GM18951 (cell line): ENCODE results near the gene NTSR1.

Experiments
- POLR2A ChIP-seq: IDR thresholded peaks from 4 replicates; pipeline ENCODE4 v1.6.1; 2011; ENCODE audit warnings: mild to moderate bottlenecking; ENCODE audit not compliant: insufficient read length, insufficient read depth; ENCODE audit errors: extremely low read depth
- in situ Hi-C: fragments of 300-500 bp; cut with MboI; formaldehyde crosslinking; loops from one replicate; pipeline ENCODE4 v1.12.0; 2022; ENCODE audit warnings: low sequenced_read_pairs, mixed read lengths, inconsistent platforms; ENCODE audit not compliant: unreplicated experiment

Gene NTSR1

DNA sequence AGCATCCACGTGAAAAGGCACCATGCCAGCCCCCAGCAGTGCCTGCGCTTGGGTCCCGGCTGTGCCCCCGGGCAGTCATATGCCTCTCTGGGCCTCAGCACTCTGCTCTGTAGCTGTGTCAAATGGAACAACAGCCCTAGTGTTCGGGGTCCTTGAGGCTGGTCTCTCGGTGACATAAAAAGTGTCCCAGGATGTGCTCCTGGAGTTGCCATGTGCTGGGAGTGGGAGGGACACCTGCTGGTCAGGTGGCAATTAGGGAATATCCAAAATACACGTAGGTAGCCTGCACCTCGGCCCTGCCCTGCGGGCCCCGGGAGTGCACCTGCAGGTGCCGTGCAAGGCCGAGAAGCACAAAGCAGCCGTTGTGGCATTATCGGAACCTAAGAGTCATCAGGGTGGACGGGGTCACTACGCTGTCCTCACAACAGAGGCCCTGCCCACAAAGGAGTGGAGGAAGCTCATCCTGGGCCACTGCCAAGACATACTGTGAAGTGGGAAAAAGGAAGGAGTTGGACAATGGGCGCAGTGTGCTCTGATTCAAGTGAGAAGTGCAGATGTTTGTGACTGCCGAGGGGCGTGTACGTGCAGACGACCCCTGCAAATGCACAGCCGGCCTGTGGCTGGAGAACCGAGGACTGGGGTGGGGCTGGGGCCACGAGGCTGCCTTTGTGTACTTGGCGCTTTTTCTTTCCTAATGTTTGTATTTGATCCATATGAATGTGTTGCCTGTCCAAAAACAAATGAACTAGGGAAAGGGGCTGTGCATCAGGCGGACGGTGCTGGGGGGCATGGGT, 41.7 kb upstream of the NTSR1 start:
- TF ChIP-seq POLR2A: no peak
- in situ Hi-C loops: loop anchor here (25.0 kb wide), 1 partner anchor 120 kb away; the partner anchor contains the start of gene MRGBP

DNA sequence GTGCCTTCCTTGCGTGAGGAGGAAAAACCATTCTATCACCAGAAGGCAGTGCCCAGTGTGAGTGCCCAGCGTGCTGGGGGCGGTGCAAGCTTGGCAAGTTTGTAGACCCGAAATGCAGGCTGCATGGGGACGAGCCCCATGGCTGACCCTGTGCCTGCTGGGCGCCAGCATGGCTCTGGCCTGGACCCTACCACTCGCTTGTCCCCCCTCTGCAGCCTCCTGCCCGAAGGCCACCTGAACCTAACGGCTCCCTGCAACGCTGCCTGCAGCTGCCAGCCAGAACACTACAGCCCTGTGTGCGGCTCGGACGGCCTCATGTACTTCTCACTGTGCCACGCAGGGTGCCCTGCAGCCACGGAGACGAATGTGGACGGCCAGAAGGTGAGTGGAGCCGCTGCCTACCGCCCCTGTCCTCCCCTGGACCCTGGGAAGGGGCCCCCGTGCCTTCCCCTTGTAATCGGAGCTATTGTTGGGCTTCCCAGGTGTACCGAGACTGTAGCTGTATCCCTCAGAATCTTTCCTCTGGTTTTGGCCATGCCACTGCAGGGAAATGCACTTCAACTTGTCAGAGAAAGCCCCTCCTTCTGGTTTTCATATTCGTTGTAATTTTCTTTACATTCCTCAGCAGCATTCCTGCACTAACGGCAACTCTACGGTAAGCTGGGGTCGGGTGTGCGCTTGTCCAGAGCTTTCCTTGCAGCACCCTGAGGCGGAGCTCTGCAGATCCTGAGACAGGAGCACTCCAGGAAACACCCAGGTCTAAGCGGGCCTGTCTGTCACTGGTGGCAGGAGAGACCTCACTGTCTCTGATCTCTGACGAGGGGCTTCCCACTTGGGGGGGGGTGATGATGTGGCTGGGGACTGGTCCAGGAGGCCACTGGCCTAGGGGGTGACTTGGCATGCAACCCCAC, 40.9 kb upstream of the NTSR1 start:
- in situ Hi-C loops: loop anchor here (25.0 kb wide), 1 partner anchor 120 kb away; the partner anchor contains the start of gene MRGBP
- no peak for TF ChIP-seq POLR2A

DNA sequence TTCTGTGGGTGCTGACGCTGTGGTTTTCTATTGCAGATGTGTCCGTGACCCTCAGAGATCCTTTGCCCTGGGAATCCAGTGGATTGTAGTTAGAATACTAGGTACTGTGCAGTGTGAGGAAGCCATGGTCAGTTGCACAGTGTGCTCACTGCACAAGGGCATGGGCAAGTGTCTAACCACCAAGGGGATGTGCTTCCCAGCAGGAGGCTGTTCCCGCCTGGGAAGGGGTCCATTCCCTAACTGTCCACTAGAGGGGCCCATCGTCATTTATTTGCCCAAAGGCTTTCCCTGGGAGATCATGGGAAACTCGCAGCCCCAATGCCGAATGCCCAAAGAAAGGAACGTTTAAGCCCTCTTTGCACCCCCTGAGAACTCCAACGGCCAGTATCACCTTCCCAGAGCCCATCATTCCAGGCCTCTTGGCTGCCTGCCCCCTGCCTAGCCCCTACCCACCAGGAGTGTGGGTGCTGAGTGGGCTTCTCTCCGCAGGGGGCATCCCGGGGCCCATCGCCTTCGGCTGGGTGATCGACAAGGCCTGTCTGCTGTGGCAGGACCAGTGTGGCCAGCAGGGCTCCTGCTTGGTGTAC, 40.1 kb upstream of the NTSR1 start:
- TF ChIP-seq POLR2A: no peak
- in situ Hi-C loops: loop anchor here (25.0 kb wide), 1 partner anchor 119 kb away; the partner anchor contains the start of gene MRGBP

DNA sequence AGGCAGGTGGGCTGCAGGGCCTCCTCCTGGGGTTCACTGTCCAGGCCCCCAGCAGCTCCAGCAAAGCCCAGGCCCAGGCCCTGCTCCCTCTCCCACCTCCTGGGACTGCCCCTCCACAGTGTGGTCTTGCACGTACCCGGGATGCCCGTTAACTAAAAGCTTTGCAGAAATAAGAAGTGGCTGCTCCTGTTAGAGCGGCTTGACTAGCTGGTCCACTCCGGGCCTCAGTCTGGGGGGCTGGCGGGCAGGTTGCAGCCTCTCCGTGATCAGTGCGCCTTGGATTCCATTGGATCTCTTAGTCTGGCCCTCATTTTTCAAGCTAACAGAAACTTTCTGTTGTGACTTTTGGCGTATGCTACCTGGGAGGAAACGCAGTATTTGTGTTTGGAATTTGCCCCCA, 39.4 kb upstream of the NTSR1 start:
- no peak for TF ChIP-seq POLR2A
- in situ Hi-C loops: loop anchor here (25.0 kb wide), 1 partner anchor 118 kb away; the partner anchor contains the start of gene MRGBP

DNA sequence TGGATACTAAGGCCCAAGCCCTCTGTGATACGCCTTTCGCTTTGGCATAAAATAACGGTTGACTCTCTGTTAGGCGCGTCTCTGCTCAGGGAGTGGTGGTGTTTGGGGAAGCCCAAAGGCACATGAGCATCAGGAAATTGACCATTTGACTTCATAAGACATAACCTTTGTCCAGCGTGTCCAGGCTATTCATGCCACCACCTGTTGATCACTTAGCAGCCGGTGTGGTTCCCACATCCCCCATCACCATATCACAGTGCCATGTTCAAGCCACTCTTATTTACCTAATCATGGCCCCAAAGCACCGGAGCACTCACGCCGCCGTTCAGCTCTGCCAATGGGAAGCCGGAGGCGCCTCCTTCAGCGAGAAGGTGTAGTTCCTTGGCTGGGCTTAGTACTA, 38.5 kb upstream of the NTSR1 start:
- TF ChIP-seq POLR2A: no peak
- in situ Hi-C loops: loop anchor here (25.0 kb wide), 1 partner anchor 117 kb away; the partner anchor contains the start of gene MRGBP

DNA sequence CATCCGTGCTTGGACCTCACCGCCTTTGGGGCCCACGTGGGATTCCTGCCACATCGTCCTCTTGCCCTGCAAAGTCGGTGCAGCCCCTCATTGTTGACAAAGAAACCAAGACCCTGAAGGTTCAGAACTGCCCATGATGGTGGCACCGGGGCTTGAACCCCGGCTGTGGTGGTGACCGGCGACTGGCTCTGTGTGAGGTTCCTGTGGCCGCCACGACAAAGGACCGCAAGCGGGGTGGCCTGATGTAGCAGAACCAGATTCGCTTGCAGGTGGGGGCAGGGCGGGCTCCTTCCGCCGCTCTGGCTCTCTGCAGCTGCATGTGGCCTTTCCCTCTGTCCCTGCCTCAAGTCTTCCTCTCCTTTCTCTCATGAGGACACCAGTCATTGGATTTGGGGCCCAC, 37.6 kb upstream of the NTSR1 start:
- no peak for TF ChIP-seq POLR2A
- in situ Hi-C loops: loop anchor here (25.0 kb wide), 1 partner anchor 116 kb away; the partner anchor contains the start of gene MRGBP

DNA sequence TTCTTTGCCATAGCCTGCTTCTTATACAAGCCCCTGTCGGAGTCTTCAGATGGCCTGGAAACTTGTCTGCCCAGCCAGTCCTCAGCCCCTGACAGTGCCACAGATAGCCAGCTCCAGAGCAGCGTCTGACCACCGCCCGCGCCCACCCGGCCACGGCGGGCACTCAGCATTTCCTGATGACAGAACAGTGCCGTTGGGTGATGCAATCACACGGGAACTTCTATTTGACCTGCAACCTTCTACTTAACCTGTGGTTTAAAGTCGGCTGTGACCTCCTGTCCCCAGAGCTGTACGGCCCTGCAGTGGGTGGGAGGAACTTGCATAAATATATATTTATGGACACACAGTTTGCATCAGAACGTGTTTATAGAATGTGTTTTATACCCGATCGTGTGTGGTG, 36.9 kb upstream of the NTSR1 start:
- in situ Hi-C loops: loop anchor here (25.0 kb wide), 1 partner anchor 116 kb away; the partner anchor contains the start of gene MRGBP
- no peak for TF ChIP-seq POLR2A

DNA sequence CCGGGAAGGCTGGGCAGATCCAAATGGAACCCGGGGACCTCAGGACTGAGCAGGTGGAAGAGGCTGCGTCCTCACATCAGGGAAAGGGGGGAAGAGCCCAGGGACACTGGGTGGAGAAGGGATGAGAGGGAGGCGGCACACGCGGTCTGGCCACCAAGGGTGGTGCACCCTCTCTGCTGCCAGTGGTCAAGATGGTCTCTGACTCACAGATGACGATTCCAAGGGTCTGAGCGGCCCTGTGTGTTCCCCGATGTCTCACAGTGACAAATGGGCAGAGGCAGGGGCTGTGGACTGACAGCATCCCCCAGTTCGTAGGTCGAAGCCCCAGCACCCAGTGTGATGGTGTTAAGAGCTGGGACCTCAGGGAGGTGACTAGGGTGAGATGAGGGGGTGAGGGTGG, 34.3 kb upstream of the NTSR1 start:
- in situ Hi-C loops: loop anchor here (25.0 kb wide), 1 partner anchor 113 kb away; the partner anchor contains the start of gene MRGBP

DNA sequence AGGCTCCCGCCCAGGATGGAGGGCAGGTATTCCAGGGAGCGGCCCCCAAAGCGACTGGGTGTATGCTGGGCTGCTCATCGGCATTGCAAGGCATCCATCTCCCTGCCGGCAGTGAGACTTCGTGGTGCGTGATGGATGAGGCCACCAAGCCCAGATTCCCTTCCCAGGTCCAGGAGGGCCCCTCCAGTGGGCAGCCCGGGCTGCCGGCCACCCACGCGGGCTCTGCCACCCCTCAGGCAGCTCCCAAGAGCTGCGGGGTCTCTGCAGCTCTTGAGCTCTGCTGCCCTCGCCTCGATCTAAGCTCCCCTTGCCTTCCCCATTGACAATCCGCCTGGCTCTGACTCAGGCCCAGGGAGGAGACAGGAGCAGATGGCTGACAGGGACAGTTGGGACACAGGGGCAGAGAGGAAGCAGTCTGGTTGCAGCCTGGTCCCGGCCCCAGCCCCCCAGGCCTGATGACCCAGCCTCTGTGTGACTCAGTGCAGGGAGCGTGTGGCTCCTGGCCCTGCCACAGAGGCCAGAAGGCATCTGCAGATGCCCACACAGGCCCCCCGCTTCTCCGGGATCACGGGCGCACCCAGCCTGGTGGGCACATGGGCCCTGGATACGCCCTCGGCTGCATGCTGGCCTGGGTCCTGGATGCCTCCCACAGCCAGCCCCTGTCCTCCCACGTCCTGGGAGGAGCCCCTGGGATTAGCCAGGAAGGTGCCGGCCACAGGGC, 33.3 kb upstream of the NTSR1 start:
- in situ Hi-C loops: no loop called here
- no peak for TF ChIP-seq POLR2A

More for the DNA sequence above, 34.3 kb upstream of the NTSR1 start:
- TF ChIP-seq POLR2A: no peak

DNA sequence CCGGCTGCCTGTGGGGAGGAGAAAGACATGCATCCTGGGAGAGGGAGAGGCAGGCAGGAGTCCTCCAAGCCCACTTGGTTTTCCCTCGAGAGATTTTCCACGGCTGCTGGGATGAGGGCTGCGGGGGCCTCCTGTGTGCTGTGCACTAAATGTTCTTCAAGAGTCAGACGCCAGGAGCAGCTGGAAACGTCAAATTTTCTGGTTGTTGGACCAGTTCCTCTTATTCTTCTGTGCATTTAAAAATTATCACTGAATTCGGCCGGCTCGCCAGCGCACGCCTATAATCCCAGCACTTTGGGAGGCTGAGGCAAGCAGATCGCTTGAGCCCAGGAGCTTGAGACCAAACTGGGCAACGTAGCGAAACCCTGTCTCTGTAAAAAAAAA, 32.8 kb upstream of the NTSR1 start:
- TF ChIP-seq POLR2A: no peak
- in situ Hi-C loops: no loop called here

DNA sequence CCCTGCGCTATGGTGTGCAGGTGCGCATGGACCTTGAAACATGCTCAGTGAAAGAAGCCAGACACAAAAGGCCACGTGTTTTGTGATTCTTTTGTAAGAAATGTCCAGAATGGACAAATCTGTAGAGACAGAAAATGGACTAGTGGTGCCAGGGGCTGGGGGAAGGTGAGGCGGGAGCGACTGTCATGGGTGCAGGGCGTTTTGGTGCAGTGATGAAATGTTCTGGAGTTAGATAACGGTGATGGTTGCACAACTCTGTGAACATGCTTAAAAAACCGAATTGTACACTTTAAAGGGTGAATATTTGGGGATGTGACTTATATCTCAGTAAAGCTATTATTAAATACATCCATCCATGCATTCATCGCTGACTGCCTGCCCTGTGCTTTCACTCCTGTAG, 31.7 kb upstream of the NTSR1 start:
- in situ Hi-C loops: no loop called here
- no peak for TF ChIP-seq POLR2A

DNA sequence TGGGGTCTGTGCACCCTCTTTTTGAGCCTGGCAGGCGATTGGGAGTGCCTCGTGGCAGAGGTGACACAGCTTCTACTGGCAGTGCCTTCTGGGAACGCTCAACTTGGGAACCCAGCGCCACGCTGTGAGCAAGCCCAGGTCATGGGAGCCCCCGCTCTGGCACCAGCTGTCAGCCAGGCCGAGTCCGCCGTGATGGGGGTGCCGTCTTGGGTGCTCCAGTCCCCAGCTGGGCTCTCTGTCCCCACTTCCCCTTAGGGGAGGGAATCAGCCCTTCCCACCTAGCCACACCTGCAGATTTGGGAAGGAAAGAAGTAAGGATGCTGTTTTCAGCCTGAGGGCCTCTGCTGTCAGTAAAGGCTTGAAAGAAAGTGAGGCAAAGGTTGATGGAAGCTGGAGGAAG, 31.0 kb upstream of the NTSR1 start:
- no peak for TF ChIP-seq POLR2A
- in situ Hi-C loops: no loop called here
